HepG2 (cell line): ENCODE results near the gene RIMOC1. TPM values are rescaled to one million over a fixed set of nuclear protein-coding genes. Genes with fewer than 3 reads are reported as not detected.

Experiments used
- ATAC-seq: fragments of 200-7000 bp; cut with Tn5 transposase; 3 replicates; pipeline ENCODE4 v1.9.1; 2020; ENCODE audit warnings: mild to moderate bottlenecking, moderate library complexity
- BruUV-seq: library from RNA; stranded (reverse); fragments of 400-500 nt; replicated peaks from 2 replicates; lab custom pipeline; 2021; lab: Mats Ljungman, UMichigan
- CTCF ChIA-PET: fragments of 300-600 bp; formaldehyde crosslinking; extraction: SDS; loops from one replicate; lab custom pipeline; 2021; ENCODE audit warnings: low total read pairs, inconsistent platforms, low intra/inter-chr PET ratio; lab: Yijun Ruan, JAX
- POLR2A ChIA-PET: fragments of 350-600 bp; sonication (Branson Sonifier 250); formaldehyde crosslinking; loops from one replicate; lab custom pipeline; 2020; ENCODE audit warnings: antibody characterized with exemption, inconsistent platforms; lab: Yijun Ruan, JAX
- DNase-seq: peaks from one replicate; pipeline ENCODE4 v3.0.0-alpha.2; 2015; ENCODE audit warnings: low spot score
- FAIRE-seq: peaks from 3 replicates; lab custom pipeline; 2011; peaks lifted over from hg19 to GRCh38; lab: Jason Lieb, UNC
- H2AFZ ChIP-seq: one replicate; pipeline ENCODE4 v1.6.1; 2011; ENCODE audit warnings: low read length, inconsistent platforms
- H3K27ac ChIP-seq: fragments of 300-600 bp; 3 replicates; pipeline ENCODE4 v1.8.0; 2011; ENCODE audit warnings: mixed run types, mild to moderate bottlenecking, mixed read lengths, low read length, inconsistent platforms; ENCODE audit not compliant: insufficient read depth; ENCODE audit errors: extremely low read length
- H3K27me3 ChIP-seq, 2 experiments: fragments of 200-600 bp in 1 of 2; 2 replicates in 1 of 2; 3 replicates in 1 of 2; pipeline versions ENCODE4 v1.6.0 to v1.8.0; 2011; ENCODE audit warnings: low read length in 2 of 2, mild to moderate bottlenecking in 2 of 2, moderate library complexity in 2 of 2, inconsistent platforms in 1 of 2; ENCODE audit not compliant: insufficient read depth in 2 of 2, control insufficient read depth in 1 of 2
- H3K36me3 ChIP-seq, 2 experiments: fragments of 200-600 bp in 1 of 2; replicated peaks in 1 of 2; 2 replicates in 1 of 2; 3 replicates in 1 of 2; pipeline versions ENCODE4 v1.5.1 to v1.8.0; 2011; ENCODE audit warnings: low read length in 2 of 2, inconsistent platforms in 1 of 2; ENCODE audit not compliant: insufficient read depth in 2 of 2, control insufficient read depth in 1 of 2
- H3K4me1 ChIP-seq: 2 replicates; pipeline ENCODE4 v1.5.1; 2012; ENCODE audit warnings: low read length, inconsistent platforms; ENCODE audit not compliant: insufficient read depth
- H3K4me2 ChIP-seq: 2 replicates; pipeline ENCODE4 v1.6.0; 2011; ENCODE audit warnings: low read depth, low read length, inconsistent platforms
- H3K4me3 ChIP-seq, 3 experiments: fragments of 200-600 bp in 1 of 3; sonication (generic), shearing (Covaris generic) in 1 of 3; replicated peaks in 1 of 3; 2 replicates each; pipeline ENCODE4 v1.5.1; 2011 to 2016; ENCODE audit warnings: low read length in 3 of 3, inconsistent platforms in 2 of 3, low read depth in 2 of 3, mild to moderate bottlenecking in 2 of 3, control low read depth in 1 of 3, mixed read lengths in 1 of 3; ENCODE audit not compliant: insufficient read depth in 1 of 3
- H3K79me2 ChIP-seq: one replicate; pipeline ENCODE4 v1.6.1; 2011; ENCODE audit warnings: low read length, inconsistent platforms; ENCODE audit not compliant: insufficient read depth
- H3K9ac ChIP-seq: 2 replicates; pipeline ENCODE4 v1.6.0; 2011; ENCODE audit warnings: mild to moderate bottlenecking, low read depth, low read length, inconsistent platforms; ENCODE audit not compliant: insufficient read depth
- H3K9me3 ChIP-seq: 2 replicates; pipeline ENCODE4 v1.5.1; 2012; ENCODE audit warnings: mild to moderate bottlenecking, low read length
- H4K20me1 ChIP-seq: 2 replicates; pipeline ENCODE4 v1.6.0; 2011; ENCODE audit warnings: inconsistent platforms, mild to moderate bottlenecking, low read length, moderate library complexity; ENCODE audit not compliant: insufficient read depth
- CC2D1A ChIP-seq: sonication (generic); formaldehyde crosslinking; IDR thresholded peaks from 2 replicates; pipeline ENCODE4 v1.8.1; 2023; ENCODE audit warnings: mild to moderate bottlenecking, missing genetic modification reagents
- HES4 ChIP-seq: sonication (generic); formaldehyde crosslinking; IDR thresholded peaks from 2 replicates; pipeline ENCODE4 v1.9.0; 2021; ENCODE audit warnings: mild to moderate bottlenecking, missing genetic modification reagents, borderline replicate concordance
- NAIF1 ChIP-seq: sonication (generic); formaldehyde crosslinking; IDR thresholded peaks from 2 replicates; pipeline ENCODE4 v1.5.0; 2020; ENCODE audit warnings: mild to moderate bottlenecking, missing genetic modification reagents, borderline replicate concordance
- PHF8 ChIP-seq: sonication (generic); formaldehyde crosslinking; IDR thresholded peaks from 2 replicates; pipeline ENCODE4 v1.5.0; 2020; ENCODE audit warnings: missing genetic modification reagents
- ZMAT3 ChIP-seq: sonication (generic); formaldehyde crosslinking; conservative IDR thresholded peaks from 2 replicates; pipeline ENCODE4 v1.7.0; 2021; ENCODE audit warnings: missing genetic modification reagents
- ZNF124 ChIP-seq: sonication (generic); formaldehyde crosslinking; IDR thresholded peaks from 2 replicates; pipeline ENCODE4 v1.4.0; 2020; ENCODE audit warnings: missing genetic modification reagents
- in situ Hi-C: cut with HindIII; loops from 2 replicates; pipeline ENCODE4 v1.10.0; 2017; ENCODE audit warnings: low pct_unique_long_range_greater_than_20kb; ENCODE audit not compliant: extremely low pct_ligation_motif_present
- intact Hi-C: fragments of 100-400 bp; cut with micrococcal nuclease; formaldehyde crosslinking; loops from one replicate; pipeline ENCODE4 v1.10.0; 2022; ENCODE audit not compliant: unreplicated experiment
- polyA plus RNA-seq, 8 experiments: library from polyadenylated mRNA; depleted of rRNA in 3 of 8; stranded (reverse) in 7 of 8; unstranded in 1 of 8; fragments of >200 nt; fragmentation: Illumina TruSeq in 4 of 8; extraction: Trizol in 4 of 8; gene quantifications; 2 replicates each; pipeline versions ENCODE4 v1.2.1 to v1.2.3, GENCODE V29; 2011 to 2016; ENCODE audit warnings: low read depth in 4 of 8, missing spikeins in 1 of 8, mixed read lengths in 1 of 8; ENCODE audit not compliant: insufficient read depth in 1 of 8
- total RNA-seq, 5 experiments: library from RNA; depleted of rRNA; stranded (reverse); fragments of >200 nt; fragmentation: Illumina TruSeq; extraction: Trizol; gene quantifications; 2 replicates each; pipeline ENCODE4 v1.2.3, GENCODE V29; 2016; ENCODE audit warnings: low read depth in 1 of 5
- TF ChIP-seq, protein P1 (sequence below): sonication (generic); IDR thresholded peaks from 2 replicates; pipeline ENCODE4 v1.6.1; 2016; ENCODE audit warnings: low read depth, borderline replicate concordance
- TF ChIP-seq, protein P2 (sequence below): sonication (generic); formaldehyde crosslinking; IDR thresholded peaks from 2 replicates; pipeline ENCODE4 v1.4.0; 2020; ENCODE audit warnings: missing genetic modification reagents, borderline replicate concordance
- TF ChIP-seq, protein P3 (sequence below): sonication (generic); formaldehyde crosslinking; IDR thresholded peaks from 2 replicates; pipeline ENCODE4 v1.4.0; 2020; ENCODE audit warnings: mild to moderate bottlenecking, missing genetic modification reagents
- TF ChIP-seq, protein P4 (sequence below): sonication (generic); formaldehyde crosslinking; IDR thresholded peaks from 2 replicates; pipeline ENCODE4 v1.4.0; 2020; ENCODE audit warnings: missing genetic modification reagents
- TF ChIP-seq, protein P5 (sequence below): sonication (generic); formaldehyde crosslinking; conservative IDR thresholded peaks from 2 replicates; pipeline ENCODE4 v1.4.0; 2020; ENCODE audit warnings: missing genetic modification reagents

The RIMOC1 gene
- total and polyA plus RNA-seq, 2 of the 13 experiments (the other 11 are each of a cell fraction or from before 2014, with no cell fraction given) = 16.3 to 16.9 TPM

DNA sequence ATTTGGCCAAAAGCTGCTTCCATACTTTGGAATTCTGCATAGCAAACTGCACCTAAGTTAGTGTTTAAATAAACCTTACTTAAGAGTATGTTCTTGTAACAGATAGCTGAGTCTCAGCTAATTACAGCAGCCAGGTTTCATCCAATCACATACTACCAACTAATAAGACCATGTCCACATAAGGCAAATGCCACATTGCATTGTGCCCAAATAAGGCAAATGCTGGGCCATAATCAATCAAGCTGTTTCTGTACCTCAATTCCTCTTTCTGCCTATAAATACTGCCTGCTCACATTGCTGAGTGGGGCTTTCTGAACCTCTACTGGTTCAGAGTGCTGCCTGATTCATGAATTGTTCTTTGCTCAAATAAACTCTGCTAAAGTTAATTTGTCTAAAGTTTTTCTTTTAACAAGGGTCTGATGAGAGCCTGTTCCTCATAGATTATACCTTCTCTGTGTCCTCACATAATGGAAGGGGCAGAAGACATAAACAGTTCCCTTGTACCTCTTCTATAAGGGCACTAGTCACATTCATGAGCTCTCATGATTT is 29.6 kb upstream of the RIMOC1 start:
- no TSS peak for BruUV-seq
- Histone ChIP-seq H3K4me1 (peaks cover 28% of the 10 kb centered on the region), H3K9me3 (no peaks in the 10 kb centered on the region), H3K36me3 (no peaks in the 10 kb centered on the region), H3K4me3 (no peak overlapping the region), H3K27me3 (peaks cover 0 to 8% of the 10 kb centered on the region in 2 experiments; a peak in 2 of 5 replicates), H2AFZ (no peak overlapping the region), H3K4me2 (no peak overlapping the region), H3K9ac (no peak overlapping the region), H3K79me2 (no peaks in the 10 kb centered on the region), H3K27ac (no peak overlapping the region), H4K20me1 (no peaks in the 10 kb centered on the region)
- intact Hi-C loops (no loop called here), in situ Hi-C loops (loop anchor here (25.0 kb wide), 2 partner anchors 713 to 888 kb away; partner anchors contain the start of gene CCDC152)
- FAIRE-seq = no peak
- DNase-seq = no peak
- ATAC-seq = no peak
- CTCF ChIA-PET = no interaction called here
- POLR2A ChIA-PET = no interaction called here
- TF ChIP-seq ZNF124 (CRISPR knock-in tag) (no peak), HES4 (CRISPR knock-in tag) (no peak), ZMAT3 (CRISPR knock-in tag) (no peak), NAIF1 (no peak), PHF8 (CRISPR knock-in tag) (no peak), CC2D1A (CRISPR knock-in tag) (no peak)
- TF ChIP-seq, protein P1, sequence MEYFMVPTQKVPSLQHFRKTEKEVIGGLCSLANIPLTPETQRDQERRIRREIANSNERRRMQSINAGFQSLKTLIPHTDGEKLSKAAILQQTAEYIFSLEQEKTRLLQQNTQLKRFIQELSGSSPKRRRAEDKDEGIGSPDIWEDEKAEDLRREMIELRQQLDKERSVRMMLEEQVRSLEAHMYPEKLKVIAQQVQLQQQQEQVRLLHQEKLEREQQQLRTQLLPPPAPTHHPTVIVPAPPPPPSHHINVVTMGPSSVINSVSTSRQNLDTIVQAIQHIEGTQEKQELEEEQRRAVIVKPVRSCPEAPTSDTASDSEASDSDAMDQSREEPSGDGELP = no peak
- TF ChIP-seq, protein P2, sequence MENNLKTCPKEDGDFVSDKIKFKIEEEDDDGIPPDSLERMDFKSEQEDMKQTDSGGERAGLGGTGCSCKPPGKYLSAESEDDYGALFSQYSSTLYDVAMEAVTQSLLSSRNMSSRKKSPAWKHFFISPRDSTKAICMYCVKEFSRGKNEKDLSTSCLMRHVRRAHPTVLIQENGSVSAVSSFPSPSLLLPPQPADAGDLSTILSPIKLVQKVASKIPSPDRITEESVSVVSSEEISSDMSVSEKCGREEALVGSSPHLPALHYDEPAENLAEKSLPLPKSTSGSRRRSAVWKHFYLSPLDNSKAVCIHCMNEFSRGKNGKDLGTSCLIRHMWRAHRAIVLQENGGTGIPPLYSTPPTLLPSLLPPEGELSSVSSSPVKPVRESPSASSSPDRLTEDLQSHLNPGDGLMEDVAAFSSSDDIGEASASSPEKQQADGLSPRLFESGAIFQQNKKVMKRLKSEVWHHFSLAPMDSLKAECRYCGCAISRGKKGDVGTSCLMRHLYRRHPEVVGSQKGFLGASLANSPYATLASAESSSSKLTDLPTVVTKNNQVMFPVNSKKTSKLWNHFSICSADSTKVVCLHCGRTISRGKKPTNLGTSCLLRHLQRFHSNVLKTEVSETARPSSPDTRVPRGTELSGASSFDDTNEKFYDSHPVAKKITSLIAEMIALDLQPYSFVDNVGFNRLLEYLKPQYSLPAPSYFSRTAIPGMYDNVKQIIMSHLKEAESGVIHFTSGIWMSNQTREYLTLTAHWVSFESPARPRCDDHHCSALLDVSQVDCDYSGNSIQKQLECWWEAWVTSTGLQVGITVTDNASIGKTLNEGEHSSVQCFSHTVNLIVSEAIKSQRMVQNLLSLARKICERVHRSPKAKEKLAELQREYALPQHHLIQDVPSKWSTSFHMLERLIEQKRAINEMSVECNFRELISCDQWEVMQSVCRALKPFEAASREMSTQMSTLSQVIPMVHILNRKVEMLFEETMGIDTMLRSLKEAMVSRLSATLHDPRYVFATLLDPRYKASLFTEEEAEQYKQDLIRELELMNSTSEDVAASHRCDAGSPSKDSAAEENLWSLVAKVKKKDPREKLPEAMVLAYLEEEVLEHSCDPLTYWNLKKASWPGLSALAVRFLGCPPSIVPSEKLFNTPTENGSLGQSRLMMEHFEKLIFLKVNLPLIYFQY (CRISPR knock-in tag) = no peak
- TF ChIP-seq, protein P3, sequence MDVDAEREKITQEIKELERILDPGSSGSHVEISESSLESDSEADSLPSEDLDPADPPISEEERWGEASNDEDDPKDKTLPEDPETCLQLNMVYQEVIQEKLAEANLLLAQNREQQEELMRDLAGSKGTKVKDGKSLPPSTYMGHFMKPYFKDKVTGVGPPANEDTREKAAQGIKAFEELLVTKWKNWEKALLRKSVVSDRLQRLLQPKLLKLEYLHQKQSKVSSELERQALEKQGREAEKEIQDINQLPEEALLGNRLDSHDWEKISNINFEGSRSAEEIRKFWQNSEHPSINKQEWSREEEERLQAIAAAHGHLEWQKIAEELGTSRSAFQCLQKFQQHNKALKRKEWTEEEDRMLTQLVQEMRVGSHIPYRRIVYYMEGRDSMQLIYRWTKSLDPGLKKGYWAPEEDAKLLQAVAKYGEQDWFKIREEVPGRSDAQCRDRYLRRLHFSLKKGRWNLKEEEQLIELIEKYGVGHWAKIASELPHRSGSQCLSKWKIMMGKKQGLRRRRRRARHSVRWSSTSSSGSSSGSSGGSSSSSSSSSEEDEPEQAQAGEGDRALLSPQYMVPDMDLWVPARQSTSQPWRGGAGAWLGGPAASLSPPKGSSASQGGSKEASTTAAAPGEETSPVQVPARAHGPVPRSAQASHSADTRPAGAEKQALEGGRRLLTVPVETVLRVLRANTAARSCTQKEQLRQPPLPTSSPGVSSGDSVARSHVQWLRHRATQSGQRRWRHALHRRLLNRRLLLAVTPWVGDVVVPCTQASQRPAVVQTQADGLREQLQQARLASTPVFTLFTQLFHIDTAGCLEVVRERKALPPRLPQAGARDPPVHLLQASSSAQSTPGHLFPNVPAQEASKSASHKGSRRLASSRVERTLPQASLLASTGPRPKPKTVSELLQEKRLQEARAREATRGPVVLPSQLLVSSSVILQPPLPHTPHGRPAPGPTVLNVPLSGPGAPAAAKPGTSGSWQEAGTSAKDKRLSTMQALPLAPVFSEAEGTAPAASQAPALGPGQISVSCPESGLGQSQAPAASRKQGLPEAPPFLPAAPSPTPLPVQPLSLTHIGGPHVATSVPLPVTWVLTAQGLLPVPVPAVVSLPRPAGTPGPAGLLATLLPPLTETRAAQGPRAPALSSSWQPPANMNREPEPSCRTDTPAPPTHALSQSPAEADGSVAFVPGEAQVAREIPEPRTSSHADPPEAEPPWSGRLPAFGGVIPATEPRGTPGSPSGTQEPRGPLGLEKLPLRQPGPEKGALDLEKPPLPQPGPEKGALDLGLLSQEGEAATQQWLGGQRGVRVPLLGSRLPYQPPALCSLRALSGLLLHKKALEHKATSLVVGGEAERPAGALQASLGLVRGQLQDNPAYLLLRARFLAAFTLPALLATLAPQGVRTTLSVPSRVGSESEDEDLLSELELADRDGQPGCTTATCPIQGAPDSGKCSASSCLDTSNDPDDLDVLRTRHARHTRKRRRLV (CRISPR knock-in tag) = no peak
- TF ChIP-seq, protein P4, sequence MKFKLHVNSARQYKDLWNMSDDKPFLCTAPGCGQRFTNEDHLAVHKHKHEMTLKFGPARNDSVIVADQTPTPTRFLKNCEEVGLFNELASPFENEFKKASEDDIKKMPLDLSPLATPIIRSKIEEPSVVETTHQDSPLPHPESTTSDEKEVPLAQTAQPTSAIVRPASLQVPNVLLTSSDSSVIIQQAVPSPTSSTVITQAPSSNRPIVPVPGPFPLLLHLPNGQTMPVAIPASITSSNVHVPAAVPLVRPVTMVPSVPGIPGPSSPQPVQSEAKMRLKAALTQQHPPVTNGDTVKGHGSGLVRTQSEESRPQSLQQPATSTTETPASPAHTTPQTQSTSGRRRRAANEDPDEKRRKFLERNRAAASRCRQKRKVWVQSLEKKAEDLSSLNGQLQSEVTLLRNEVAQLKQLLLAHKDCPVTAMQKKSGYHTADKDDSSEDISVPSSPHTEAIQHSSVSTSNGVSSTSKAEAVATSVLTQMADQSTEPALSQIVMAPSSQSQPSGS (CRISPR knock-in tag) = no peak
- TF ChIP-seq, protein P5, sequence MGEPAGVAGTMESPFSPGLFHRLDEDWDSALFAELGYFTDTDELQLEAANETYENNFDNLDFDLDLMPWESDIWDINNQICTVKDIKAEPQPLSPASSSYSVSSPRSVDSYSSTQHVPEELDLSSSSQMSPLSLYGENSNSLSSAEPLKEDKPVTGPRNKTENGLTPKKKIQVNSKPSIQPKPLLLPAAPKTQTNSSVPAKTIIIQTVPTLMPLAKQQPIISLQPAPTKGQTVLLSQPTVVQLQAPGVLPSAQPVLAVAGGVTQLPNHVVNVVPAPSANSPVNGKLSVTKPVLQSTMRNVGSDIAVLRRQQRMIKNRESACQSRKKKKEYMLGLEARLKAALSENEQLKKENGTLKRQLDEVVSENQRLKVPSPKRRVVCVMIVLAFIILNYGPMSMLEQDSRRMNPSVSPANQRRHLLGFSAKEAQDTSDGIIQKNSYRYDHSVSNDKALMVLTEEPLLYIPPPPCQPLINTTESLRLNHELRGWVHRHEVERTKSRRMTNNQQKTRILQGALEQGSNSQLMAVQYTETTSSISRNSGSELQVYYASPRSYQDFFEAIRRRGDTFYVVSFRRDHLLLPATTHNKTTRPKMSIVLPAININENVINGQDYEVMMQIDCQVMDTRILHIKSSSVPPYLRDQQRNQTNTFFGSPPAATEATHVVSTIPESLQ = no peak
